Measurements from ENCODE around the gene AHCTF1.

The AHCTF1 gene

DNA sequence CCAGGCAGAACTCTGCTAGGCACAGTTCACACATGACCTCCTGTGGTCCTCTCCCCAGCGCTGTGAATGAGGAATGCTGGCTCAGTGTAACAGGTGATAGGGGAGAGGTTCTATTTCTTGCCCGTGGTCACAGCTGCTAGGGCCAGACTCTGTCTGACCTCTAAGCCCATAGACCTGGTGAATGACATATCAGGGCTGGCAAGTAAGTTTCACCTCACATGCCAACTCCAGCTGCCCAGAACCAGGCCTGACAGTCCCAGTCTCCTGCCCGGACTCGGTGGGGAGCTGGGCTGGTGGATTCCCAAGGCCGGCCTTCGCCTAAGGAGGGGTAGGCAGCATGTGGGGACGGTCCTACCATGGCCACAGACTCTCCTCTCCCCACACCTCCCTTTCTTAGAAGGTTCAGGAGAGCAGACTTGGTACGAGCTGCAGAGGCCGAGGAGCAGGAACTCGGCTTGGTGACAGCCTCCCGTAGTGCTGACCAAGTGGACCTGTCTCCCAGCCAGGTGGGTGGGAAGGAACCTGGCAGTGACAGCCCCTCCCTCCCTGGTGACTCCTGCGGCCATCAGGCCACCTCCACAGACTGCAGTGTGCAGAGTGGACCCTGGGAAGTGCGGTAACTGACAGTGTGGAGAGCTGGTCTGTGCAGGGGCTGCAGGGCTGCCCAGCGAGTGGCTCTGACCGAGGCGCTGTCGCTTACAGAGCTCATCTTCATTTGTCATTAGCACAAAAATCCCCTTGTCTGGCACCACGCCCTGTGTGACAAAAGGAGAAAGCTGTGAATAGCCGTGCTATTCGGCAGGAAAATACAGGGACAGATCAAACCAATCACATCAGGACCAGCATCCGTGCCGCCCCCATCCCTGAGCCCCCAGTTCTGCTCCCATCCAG, 132.9 kb downstream of the AHCTF1 start:
- no peak for DNase-seq (ENCODE audit: low read depth, low spot score)

GRCh38 chr1:246798107-246798506, 133.6 kb downstream of the AHCTF1 start:
- no peak for DNase-seq (ENCODE audit: low read depth, low spot score)

GRCh38 chr1:246797597-246797996, 134.2 kb downstream of the AHCTF1 start:
- DNase-seq (ENCODE audit: low read depth, low spot score): no peak

DNA sequence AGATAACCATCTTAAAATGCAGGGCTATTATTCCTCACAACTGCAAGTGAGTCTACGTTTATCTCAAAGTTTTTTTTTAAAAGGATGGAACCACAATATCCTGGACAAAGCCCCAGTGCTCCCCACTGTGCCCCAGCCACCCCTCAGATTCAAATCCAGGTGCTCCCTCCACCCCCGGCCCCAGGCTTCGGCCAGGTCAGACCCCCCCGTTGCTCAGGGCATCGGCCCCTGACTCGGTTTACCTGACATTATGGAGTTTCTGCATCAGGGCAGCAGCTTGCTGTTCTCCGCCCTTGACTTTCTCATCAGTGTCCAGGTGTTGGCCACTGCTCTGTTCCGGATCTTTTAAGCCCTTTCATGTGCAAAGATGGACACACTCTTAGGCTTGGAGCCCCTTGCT, 134.6 kb downstream of the AHCTF1 start:
- no peak for DNase-seq (ENCODE audit: low read depth, low spot score)

DNA sequence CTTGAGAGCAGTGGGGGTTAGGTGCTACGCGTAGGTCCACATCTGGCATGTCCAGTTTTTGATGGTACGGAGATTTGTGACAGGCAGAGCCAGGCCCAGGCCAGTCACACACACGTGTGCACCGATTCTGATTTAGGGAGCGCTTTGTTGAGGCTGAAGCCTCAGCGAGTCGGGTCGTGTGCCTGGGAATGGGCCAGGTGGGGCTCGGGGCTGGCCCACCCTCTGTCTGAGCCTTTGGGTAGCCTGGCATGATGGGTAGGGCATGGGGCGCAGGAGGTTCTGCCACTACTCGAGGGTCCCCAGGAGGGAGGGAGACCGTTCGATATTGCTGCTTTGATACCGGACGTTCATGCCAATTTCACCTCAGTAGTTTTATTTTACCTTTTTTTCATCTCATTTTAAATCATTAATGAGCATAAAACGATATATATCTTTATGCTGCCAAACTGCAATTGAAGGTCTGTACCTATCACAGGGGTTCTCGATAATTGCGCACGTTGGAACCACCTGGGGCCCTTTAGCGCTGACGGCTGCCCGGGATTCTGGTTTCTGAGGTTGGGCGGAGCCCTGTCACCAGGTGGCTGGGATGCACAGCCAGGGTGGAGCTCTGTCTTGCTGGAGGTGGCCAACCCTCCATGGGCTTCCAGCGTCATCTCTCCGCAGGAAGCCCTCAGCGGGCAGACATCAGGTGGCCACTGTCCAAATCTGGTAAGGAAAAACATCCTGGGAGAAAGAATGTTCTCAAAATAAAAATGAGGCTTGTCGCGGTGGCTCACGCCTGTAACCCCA, 135.6 kb downstream of the AHCTF1 start:
- DNase-seq (ENCODE audit: low read depth, low spot score): no peak

- DNase-seq (ENCODE audit: low read depth, low spot score): no peak
These were observed 136.7 kb downstream of the AHCTF1 start for GRCh38 chr1:246794828-246795671.

DNA sequence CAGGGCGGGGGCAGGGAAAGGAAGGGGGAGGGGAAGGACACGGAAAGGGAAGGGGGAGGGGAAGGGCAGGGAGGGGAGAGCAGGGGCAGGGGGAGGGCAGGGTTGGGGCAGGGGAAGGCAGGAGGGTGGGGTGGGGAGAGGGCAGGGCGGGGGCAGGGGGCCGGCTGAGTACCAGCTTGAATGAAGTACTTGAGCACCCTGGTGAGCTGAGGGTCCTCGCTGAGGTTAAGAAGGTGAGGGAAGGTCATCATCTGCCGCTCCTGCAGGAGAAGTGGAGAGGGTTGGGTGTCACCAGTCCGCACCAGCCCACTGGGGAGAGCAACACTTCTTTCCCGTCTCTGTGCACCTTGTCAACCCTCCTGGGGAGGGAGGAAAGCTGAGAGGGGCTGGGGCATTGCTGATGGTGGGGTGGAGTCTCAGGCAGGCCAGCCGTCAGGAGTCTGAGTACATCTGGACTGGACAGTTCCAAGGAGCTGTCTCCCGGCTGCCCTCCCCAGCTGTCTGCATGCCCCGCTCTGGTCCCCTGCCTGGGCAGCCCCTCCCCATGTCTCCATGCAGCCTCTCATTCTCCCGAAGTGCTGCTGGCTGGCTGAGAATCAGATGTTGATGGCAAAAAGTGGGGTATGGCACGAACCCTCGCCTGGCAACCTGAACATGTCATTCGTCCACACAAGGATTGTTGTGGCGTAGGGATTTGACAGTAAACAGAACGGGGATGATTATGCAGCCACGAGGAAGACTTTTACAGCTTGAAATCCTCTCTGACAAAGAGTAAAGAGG, 137.5 kb downstream of the AHCTF1 start:
- DNase-seq (ENCODE audit: low read depth, low spot score): no peak

- no peak for DNase-seq (ENCODE audit: low read depth, low spot score)
These were observed 138.3 kb downstream of the AHCTF1 start for GRCh38 chr1:246793356-246793896.

DNA sequence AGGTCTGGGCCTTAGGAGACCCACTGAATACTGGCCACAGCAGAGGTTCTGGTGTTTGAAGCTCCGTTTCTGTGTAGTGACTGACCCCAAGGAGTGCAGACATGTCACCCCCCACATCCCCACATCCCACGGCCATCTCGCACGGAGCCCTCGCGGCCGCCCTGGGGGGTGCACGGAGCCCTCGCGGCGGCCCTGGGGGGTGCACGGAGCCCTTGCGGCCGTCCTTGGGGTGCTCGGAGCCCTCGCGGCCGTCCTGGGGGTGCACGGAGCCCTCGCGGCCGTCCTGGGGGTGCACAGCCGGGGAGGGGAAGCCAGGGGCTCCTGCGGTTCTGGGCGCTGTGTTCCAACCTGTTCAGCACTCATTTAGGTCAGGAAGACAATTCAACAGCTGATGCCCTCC, 139.1 kb downstream of the AHCTF1 start:
- no peak for DNase-seq (ENCODE audit: low read depth, low spot score)

DNA sequence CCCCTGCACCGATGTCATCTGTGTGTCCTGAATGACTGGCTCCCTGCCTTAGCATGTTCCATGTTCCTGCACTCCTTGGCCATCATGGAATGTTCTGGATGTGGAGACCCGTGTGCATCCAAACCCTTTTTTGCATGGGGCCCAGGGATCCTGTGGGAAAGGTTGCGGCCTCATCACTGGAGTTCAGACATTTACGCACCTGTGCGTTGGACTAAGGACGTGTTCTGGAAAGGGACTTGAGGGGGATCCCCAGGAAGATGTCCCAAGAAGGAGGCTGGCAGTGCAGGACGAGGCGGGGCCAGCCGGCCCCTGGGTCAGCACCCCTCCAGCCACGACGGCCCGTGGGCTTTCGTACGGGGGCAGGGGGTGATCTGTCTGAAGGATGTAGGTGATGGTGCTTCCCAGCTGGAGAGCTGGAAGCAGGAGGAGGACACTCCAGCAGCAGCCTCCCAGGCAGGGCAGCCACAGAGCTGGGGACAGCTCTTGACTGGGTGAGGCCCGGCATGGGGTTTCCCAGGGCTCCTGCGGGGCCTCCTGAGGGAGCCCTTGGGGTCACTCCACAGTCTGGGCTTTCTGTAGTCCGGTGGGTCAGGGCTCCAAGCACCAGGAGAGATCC, 140.3 kb downstream of the AHCTF1 start:
- DNase-seq (ENCODE audit: low read depth, low spot score): no peak

- no peak for DNase-seq (ENCODE audit: low read depth, low spot score)
These were observed 140.9 kb downstream of the AHCTF1 start for GRCh38 chr1:246790833-246791232.

GRCh38 chr1:246790364-246790763, 141.4 kb downstream of the AHCTF1 start:
- no peak for DNase-seq (ENCODE audit: low read depth, low spot score)

DNA sequence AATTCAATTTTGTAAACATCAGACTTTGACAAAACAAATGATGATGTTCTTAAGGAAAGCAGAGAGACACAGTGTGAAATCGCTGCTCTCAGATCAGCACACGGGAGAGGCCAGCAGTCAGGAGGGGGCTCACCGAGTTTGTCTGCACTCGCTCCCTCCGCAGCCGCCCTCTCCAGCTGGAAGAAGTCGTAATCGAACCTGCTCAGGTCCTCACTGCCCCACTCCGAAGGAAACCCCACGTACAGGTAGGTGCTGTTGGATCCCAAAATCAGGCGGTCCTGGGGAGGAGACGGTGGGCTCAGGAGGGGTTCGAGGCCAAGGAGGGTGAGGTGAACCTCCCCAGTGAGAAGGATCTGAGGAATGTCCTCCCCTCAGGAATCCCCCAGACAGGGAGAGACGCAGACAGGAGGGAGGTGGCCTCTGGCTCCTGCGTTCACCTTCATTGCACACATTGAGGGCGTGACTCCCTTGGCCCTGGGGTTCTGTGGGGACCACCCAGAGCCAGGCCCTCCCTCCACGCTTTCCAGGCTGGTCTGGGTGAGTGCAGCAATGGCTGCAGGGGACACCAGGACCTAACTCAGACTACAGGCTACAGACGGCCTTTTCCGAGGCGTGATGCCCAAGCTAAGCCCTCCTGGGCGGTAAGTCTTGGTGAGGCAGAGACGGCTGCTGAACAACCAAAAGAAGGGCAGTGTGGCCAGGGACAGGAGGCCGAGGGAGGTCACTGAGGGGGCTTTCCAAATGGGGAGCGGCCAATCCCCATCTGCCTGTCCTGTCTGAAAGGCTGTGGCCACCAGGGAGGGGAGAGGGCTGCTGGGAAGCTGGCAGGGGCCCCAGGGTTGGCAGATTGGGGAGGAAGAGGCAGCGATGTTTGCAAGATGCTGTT, 142.1 kb downstream of the AHCTF1 start:
- no peak for DNase-seq (ENCODE audit: low read depth, low spot score)

Measured in astrocyte of the hippocampus (primary cell).